Peyer's patch (tissue), 4 donors: ENCODE data around the gene IGF1R.

Source experiments
- POLR2A ChIP-seq, 2 donors: fragments of 450-650 bp; IDR thresholded peaks; one replicate each; pipeline ENCODE4 v1.5.1; 2017; ENCODE audit warnings: antibody characterized with exemption in 2 of 2, mild to moderate bottlenecking in 2 of 2, moderate library complexity in 2 of 2
- TF ChIP-seq, protein P1 (sequence below), 6 experiments: fragments of 450-650 bp in 4 of 6; fragments of 200-600 bp in 2 of 6; sonication (generic) in 1 of 6; IDR thresholded peaks; one replicate each; pipeline ENCODE4 v1.5.1; 2017 to 2019; ENCODE audit warnings: antibody characterized with exemption in 6 of 6, mild to moderate bottlenecking in 3 of 6, moderate library complexity in 1 of 6

- no peak for TF ChIP-seq POLR2A (IDR thresholded peaks at IDR 0.05)
- TF ChIP-seq, protein P1, sequence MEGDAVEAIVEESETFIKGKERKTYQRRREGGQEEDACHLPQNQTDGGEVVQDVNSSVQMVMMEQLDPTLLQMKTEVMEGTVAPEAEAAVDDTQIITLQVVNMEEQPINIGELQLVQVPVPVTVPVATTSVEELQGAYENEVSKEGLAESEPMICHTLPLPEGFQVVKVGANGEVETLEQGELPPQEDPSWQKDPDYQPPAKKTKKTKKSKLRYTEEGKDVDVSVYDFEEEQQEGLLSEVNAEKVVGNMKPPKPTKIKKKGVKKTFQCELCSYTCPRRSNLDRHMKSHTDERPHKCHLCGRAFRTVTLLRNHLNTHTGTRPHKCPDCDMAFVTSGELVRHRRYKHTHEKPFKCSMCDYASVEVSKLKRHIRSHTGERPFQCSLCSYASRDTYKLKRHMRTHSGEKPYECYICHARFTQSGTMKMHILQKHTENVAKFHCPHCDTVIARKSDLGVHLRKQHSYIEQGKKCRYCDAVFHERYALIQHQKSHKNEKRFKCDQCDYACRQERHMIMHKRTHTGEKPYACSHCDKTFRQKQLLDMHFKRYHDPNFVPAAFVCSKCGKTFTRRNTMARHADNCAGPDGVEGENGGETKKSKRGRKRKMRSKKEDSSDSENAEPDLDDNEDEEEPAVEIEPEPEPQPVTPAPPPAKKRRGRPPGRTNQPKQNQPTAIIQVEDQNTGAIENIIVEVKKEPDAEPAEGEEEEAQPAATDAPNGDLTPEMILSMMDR (IDR thresholded peaks at IDR 0.05): no peak
Observed at GRCh38 chr15:98773616-98774015, 125.3 kb downstream of the IGF1R start.
